Thyroid gland (tissue), 4 donors: ENCODE results near the gene PTPRN.

Experiments used
- CTCF ChIP-seq, 6 experiments: fragments of 200-600 bp in 3 of 6; fragments of 450-650 bp in 3 of 6; sonication (generic) in 3 of 6; IDR thresholded peaks; one replicate each; pipeline ENCODE4 v1.5.1; 2016 to 2019; ENCODE audit warnings: antibody characterized with exemption in 6 of 6, mild to moderate bottlenecking in 2 of 6, inconsistent platforms in 1 of 6, moderate library complexity in 1 of 6
- POLR2A ChIP-seq, 2 donors: fragments of 450-650 bp; IDR thresholded peaks; one replicate each; pipeline ENCODE4 v1.6.1; 2017; ENCODE audit warnings: antibody characterized with exemption in 2 of 2, mild to moderate bottlenecking in 2 of 2, moderate library complexity in 1 of 2

- TF ChIP-seq CTCF (IDR thresholded peaks at IDR 0.05) (no peak), POLR2A (IDR thresholded peaks at IDR 0.05) (no peak)
Measured at GRCh38 chr2:219252570-219252899, 56.7 kb downstream of the PTPRN start.
